Muscle of arm (tissue), 14 donors: ENCODE measurements around the gene TMEM174. TPM values are rescaled to one million over a fixed set of nuclear protein-coding genes. Genes with fewer than 3 reads are reported as not detected.

Source experiments
- DNase-seq: peaks from one replicate; pipeline ENCODE4 v3.0.0-alpha.2; 2013
- long read RNA-seq, 11 donors: transcript quantifications; one replicate each; lab custom pipeline, GENCODE V29; 2026
- polyA plus RNA-seq, 12 donors: library from polyadenylated mRNA; unstranded; fragments of 120-200 nt; gene quantifications; one replicate each; pipeline ENCODE4 v1.2.1, GENCODE V29; 2013; ENCODE audit not compliant: insufficient read length in 12 of 12

The TMEM174 gene
- not detected for polyA plus RNA-seq
- long read RNA-seq, donor 1: 0 reads
- long read RNA-seq, donor 2: 0 reads
- long read RNA-seq, donor 3: 0 reads
- long read RNA-seq, donor 4: 0 reads
- long read RNA-seq, donor 5: 0 reads
- long read RNA-seq, donor 6: 0 reads
- long read RNA-seq, donor 7: 0 reads
- long read RNA-seq, donor 8: 0 reads
- long read RNA-seq, donor 9: 0 reads
- long read RNA-seq, donor 10: 0 reads
- long read RNA-seq, donor 11: 0 reads

DNA sequence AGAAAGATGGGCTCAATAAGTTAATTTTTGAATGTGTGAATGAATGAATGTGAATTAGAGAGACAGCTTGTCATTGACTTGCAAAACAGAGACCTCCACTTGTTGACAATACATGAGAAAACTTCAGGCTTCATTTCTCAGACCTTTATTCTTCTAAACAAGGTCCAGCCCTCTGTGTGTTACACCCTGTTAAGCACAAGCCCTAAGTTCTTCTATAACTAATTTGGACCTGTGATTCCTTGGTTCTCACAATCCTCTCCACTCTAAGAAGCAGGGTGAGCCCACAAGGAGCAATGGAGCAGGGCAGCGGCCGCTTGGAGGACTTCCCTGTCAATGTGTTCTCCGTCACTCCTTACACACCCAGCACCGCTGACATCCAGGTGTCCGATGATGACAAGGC lies at the start of gene TMEM174:
TSS of gene TMEM174 (plus strand) at position 243 of the 400 bp plus-strand sequence. CDS start at position 294, 51 bp downstream.
- no peak for DNase-seq

GRCh38 chr5:73125289-73125688 lies 47.7 kb upstream of the TMEM174 start:
- DNase-seq: no peak

GRCh38 chr5:73126381-73126780 lies 46.6 kb upstream of the TMEM174 start:
- no peak for DNase-seq

DNA sequence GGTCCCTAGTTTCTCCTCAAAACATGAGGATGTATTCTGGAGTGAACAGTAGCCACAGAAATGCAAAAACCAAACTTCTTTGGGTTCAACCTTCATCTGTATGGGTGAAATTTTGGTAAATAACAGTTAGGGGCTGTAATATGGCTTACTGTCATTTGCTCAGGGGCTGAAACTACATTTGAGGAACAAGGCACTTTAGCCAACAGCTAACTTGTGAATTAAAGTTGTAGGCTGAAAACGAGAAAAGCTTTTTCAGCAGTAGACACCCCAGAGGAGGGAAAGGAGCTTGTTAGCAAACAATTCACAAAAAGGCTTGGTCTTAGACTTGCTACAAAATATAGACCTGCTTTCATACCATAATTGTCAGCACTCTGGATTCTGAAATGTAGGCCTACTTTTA lies 46.0 kb upstream of the TMEM174 start:
- DNase-seq: no peak

DNA sequence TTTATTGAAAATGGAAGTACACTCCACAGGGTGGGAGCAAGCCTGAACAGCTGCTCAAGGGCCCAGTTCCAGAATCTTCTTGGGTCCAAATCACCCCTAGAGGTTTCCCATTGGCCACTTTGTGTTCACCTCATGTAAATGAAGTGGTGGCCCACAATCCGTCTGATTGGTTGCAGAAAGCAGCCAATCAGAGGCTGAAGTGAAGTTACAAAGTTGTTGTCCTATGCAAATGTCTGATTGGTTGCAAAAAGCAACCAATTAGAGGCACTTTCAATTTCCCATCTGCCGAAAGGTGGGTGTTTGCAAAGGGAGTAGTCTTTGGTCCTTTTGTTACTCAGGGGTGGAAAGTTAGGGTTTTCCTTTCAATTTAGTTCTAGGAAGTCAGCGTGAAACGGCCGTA lies 43.9 kb upstream of the TMEM174 start:
- DNase-seq: no peak

DNA sequence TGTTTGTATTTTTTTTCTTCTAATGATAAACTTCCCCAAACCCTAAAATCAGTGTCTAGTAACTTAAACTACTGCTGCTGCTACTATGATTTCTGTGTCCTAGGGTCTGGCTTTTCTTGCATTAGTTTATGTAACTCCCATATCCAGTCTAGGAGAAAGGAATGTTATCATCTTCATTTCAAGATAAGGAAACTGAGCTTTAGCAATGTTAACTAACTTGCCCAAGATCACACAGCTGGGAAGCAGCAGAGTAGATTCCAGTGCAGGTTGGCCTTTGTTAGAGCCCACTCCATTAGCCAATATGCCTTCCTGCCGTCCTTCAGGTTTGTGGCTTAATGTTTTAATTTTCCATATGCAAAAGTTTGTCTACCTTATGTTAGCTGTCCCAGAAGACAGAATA lies 42.2 kb upstream of the TMEM174 start:
- DNase-seq: no peak

DNA sequence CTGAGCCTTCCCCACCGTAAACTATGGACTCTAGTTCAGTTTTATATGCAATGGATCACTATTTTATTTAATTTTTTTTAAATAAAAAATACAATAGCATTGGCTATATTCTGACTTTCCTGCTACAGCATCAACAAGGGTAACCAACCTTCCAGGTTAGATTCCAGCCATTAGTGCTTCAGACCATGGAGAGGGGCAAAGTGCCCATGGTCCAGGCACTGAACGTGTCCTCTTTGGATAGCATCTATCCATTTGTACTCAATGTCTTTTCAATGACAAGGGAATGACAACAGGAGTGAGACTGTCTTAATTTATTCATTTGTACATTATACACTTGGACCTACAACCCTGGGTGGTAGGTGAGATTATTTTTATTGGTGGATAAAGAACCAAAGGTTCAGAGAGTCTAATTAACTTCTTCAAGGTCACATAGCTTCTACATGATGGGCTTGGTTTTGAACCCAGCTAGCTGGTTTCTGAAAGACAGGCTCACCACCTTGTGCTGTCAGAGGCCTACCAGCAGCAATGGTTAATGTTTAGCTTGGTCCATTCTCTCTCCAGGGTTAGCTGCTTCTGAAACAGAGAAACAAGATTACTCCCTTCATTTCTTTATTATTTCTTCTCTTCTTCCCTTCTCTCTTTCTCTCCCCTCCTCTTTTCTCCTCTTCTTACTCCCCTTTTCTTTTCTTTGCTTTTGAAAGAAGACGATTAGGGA lies 41.1 kb upstream of the TMEM174 start:
- no peak for DNase-seq

DNA sequence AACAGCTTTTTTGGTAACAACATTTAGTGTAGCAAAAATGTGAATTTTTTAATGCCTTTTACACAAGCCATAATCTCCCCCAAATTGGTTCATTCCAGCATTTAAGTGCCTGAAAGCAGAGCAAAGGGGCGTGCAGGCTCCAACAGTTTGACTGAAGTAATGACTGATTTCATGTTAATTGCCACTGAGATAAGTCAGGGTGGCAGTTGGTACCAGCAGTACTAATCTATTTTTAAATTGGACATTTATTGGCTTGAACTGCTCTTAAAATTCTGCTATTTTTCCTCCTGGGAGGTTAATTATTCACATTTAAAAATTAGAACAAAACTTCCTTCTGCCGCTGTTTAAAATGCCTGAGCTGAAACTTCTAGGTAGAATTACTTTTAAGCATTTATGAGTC lies 40.2 kb upstream of the TMEM174 start:
- DNase-seq: no peak

- no peak for DNase-seq
Observed at GRCh38 chr5:73135021-73135420, 38.0 kb upstream of the TMEM174 start.

DNA sequence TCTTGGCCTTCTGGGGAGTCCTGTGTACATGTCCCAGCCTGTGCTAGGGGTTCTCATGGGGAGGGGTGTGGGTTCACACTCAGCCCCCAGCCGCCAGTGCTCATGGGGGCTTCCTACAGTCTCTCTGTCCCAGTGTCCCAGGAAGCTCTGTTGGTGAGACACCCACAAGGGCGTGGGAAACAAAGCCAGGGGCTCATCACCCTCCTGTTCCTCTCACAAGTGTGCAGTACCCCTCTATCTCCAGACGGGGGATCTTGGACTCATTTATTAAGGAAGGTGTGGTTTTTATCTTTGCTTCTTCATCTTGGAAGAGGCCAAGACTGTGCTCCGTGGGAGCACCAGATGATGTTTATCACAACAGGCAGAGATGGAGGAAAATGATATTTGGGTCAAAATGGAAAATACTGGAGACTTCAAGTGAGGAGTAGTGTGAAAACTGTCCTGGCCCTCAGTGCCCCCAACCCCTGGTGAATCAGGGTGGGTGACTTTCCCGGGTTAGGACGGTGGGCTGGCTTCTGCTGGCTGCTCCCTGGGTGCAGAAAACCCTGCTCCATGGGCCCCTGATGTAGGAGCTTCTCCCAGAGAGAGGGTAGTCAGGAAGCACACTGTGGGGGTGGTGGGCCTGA lies 37.5 kb upstream of the TMEM174 start:
- no peak for DNase-seq

DNA sequence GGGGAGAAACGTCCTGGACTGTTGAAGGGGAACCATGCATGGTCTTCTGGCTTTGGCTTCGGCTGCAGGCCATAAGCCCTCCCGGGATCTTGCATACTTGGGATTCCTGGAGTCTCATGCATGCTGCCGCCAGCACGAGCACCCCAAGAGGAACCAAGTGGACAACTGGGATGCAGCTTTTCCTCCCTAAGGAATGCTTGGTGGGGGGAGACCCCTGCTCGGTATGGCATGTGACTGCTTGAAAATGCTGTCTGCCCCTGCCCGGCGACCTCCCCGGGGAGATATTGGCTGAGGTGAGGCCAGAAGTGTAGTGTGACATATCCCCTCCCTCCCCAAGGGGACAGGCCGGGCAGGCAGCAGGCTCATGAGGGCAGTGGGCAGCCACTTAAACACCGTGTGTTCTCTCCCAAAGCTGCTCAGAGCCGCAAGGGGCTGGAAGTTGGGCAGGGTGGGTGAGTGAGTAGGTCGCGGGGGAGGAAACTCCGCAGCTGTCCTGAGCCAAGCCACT lies 36.9 kb upstream of the TMEM174 start:
- no peak for DNase-seq

DNA sequence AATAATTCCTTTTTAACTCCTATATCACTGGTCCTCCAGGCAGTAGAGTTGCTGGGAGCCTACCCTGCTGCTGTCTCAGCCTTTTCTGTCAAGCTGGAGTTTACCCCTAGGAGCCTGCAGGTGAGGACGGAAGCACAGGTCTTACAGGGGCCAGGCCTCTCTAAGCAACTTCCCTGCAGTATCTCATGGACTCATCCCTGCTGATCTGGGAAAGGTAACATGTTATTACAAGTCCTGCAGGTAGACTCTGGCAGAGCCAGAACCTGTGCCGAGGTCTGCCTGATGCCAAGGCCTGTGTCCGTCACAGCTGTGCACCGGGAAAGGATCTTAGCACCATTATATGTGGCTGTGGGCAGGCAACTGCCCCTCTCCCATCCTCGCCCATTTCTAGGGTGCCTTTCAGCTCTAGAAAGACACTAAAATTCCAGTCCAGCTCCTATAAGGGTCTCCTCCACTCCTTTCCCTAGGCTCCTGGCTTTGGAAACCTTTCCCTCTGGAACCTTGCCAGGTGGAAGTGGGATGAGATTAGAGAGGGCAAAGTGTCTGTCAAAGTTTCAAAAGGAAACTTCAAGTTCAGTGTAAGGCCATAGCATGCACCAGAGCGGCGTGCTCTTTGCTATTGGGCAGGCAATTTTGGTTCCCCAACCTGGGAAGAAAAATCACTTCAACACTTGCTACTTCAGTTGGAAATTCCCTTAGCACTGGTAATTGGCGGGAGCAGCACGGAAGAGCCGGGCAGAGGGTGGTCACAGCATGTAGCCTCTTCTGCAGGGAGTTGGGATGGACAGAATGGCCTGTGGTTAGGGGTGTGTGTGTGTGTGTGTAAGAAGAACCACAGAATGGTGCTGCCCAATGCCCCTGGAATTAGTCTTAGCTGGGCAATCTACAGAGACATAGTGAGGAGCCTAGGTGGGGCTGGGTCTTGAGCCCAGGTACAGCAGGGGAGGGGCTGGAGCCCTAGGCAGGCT lies 35.1 kb upstream of the TMEM174 start:
- no peak for DNase-seq

DNA sequence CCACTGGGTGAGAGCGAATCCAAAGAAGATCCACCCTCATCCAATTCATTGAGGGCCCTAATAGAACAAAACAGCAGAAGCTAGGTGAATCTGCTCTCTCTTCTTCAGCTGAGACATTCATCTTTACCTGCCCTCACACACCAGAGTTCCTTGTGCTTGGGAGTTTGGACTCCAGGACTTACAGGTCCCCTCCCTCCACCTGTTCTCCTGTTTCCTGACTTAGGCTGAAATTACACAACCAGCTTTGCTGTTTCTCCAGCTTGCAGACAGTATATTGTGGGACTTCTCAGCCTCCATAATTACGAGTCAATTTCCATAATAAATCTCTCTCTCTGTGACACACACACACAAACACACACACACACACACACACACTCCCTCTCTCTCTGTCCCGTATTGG lies 33.5 kb upstream of the TMEM174 start:
- DNase-seq: no peak

GRCh38 chr5:73140801-73141200 lies 32.2 kb upstream of the TMEM174 start:
- DNase-seq: no peak

- DNase-seq: no peak
Observed at GRCh38 chr5:73142035-73142434, 31.0 kb upstream of the TMEM174 start.

DNA sequence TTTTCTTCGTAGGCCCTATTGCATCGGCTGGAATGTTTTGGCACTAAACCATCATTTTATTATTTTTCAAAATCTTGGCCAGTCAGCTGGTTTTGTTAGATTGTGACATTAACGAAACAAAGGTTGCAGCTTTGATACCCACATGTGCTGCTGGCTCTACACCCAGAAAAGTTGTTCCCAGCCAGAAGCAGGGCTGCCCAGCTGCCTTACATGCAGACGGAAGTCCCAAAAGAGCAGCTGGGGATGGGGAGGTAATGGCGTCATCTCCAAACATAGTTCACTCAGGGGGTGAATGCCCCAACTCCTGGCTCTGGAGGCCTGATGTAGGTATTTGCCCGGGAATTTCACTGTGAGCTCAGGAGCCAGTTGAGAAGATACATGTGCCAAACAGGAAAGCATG lies 29.3 kb upstream of the TMEM174 start:
- no peak for DNase-seq

DNA sequence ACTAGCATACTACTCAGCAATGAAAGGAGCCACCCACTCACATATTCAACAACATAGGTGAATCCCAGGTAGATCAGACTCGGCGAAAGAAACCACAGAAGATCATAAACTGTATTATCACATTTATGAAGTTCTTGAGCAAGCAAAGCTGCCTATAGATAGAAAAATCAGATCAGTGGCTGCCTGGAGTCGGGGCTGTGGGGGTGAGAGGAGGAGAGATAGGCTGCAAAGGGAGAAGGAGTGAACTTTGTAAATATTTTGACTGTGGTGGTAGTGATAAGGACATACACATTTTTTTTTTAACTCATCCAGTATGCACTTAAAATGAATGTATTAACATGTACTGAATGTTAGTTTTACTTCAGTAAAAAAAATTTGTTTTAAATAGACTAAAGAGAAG lies 23.5 kb upstream of the TMEM174 start:
- no peak for DNase-seq

GRCh38 chr5:73150876-73151275 lies 22.1 kb upstream of the TMEM174 start:
- no peak for DNase-seq

DNA sequence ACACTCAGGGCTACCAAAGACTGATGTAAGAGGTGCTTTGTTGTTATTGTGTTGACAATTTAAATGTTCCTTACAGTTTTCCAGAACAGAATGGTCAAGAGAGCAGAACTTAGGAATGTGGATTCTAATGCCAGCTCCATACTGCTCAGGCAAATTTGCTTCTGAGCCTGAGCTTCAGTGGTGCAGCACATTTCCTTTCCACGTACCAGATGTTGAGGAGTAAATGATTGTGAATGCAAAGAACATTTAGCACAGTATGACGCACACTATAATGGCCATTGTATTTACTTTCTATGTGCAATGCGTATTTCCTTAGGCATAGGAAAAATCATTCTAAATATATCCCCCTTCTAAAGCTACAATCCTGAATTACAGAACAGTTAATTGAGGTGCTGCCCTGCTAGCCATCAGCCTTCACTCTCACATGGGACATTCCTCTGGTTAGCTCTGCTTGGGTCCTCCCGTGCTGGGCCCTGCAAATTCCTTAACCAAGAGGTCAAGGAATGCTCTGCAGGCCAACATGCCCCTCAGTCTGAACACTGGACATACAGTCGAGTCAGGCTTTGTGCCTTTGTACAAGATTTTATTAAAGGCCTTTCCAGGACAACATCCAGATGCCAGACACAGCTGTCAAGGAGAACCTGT lies 21.1 kb upstream of the TMEM174 start:
- no peak for DNase-seq

DNA sequence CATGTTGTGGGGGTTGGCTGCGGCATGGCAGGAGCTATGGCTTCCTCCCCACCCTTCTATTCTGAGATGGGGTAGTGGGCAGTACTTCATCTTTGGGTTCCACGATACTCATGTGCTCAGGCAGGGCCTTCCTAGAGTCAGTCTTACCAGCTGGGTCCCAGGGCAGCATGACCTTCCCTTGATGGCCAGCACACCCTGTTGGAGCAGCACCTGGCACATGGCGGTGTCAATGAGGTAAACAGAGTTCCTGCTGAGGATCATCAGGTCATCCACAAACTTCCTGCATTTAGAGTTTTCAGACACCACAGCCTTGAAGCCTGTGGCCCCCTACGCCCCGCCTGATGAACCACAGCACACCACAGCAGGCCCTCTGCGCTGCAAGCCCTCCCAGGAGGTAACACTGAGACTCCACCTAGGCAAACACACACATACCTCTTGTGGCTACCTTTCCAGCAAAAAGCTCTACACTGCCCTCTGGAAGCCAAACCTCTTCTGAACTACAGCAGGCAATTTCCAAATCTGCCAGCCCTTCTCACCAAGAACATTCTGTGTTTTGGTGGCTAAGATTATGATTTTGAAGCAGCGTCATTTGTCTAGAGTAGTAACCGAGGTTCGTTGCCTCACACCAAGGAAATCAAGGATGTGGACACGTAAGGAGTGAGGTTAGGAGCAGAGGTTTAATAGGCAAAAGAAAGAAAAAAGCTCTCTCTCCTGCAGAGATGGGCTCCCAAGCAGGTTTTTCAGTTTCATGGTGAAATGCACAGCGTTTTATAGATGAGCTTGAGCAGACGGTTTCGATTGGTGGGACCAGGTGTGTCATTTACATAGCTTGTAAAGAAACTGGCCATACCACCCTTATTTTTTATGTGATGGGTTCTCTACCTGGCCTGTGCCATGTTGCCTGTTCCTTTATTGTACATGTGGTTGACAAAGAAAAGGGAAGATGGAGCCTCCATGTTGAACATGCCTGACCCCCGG lies 20.3 kb upstream of the TMEM174 start:
- no peak for DNase-seq
